Smooth muscle cell (in vitro differentiated cells): ENCODE data around the gene RDH16. TPM values are rescaled to one million over a fixed set of nuclear protein-coding genes. Genes with fewer than 3 reads are reported as not detected.

Experiments used
- DNase-seq: peaks from one replicate; lab custom pipeline; 2025; ENCODE audit not compliant: unreplicated experiment; lab: John Stamatoyannopoulos, UW
- H2AFZ ChIP-seq: fragments of 200-600 bp; sonication (generic); 2 replicates; pipeline ENCODE4 v1.6.0; 2016; ENCODE audit warnings: antibody characterized with exemption, low read depth, mild to moderate bottlenecking
- H3F3A ChIP-seq: fragments of 200-600 bp; sonication (generic); 2 replicates; pipeline ENCODE4 v1.6.0; 2017; ENCODE audit warnings: antibody characterized with exemption, low read depth
- H3K27ac ChIP-seq: fragments of 200-600 bp; sonication (generic); 2 replicates; pipeline ENCODE4 v1.5.1; 2016; ENCODE audit warnings: low read depth, mild to moderate bottlenecking
- H3K27me3 ChIP-seq: fragments of 200-600 bp; sonication (generic); 2 replicates; pipeline ENCODE4 v1.6.1; 2016; ENCODE audit warnings: low read depth, mild to moderate bottlenecking
- H3K36me3 ChIP-seq: fragments of 200-600 bp; sonication (generic); 2 replicates; pipeline ENCODE4 v1.5.1; 2016; ENCODE audit warnings: low read depth
- H3K4me1 ChIP-seq: fragments of 200-600 bp; sonication (generic); 2 replicates; pipeline ENCODE4 v1.5.1; 2016; ENCODE audit warnings: low read depth
- H3K4me2 ChIP-seq: fragments of 200-600 bp; sonication (generic); 2 replicates; pipeline ENCODE4 v1.6.0; 2016; ENCODE audit warnings: mild to moderate bottlenecking
- H3K4me3 ChIP-seq: fragments of 200-600 bp; sonication (generic); 2 replicates; pipeline ENCODE4 v1.5.1; 2016; ENCODE audit warnings: mild to moderate bottlenecking
- H3K79me2 ChIP-seq: fragments of 200-600 bp; sonication (generic); 2 replicates; pipeline ENCODE4 v1.6.0; 2016; ENCODE audit warnings: low read depth, mild to moderate bottlenecking
- H3K9ac ChIP-seq: fragments of 200-600 bp; sonication (generic); 2 replicates; pipeline ENCODE4 v1.6.0; 2016; ENCODE audit warnings: low read depth
- H3K9me3 ChIP-seq: fragments of 200-600 bp; sonication (generic); replicated peaks from 2 replicates; pipeline ENCODE4 v1.5.1; 2016; ENCODE audit warnings: low read depth
- H4K20me1 ChIP-seq: fragments of 200-600 bp; sonication (generic); 2 replicates; pipeline ENCODE4 v1.6.0; 2016; ENCODE audit warnings: low read depth
- CTCF ChIP-seq: fragments of 200-600 bp; sonication (generic); IDR thresholded peaks from 2 replicates; pipeline ENCODE4 v1.5.1; 2017; ENCODE audit warnings: borderline replicate concordance, mild to moderate bottlenecking, antibody characterized with exemption; ENCODE audit not compliant: insufficient read depth, poor library complexity, severe bottlenecking
- WGBS: methylation state at CpG from one replicate; pipeline ENCODE4 v1.1.7; 2016; ENCODE audit warnings: low lambda C conversion rate; 5-methylcytosine and 5-hydroxymethylcytosine counted together
- polyA plus RNA-seq: library from polyadenylated mRNA; unstranded; fragments of >200 nt; fragmentation: Nextera tagmentation; extraction: Ambion mirVana; gene quantifications from 2 replicates; pipeline ENCODE4 v1.2.1, GENCODE V29; 2016
- total RNA-seq: library from RNA; depleted of rRNA; stranded (reverse); fragments of >200 nt; gene quantifications from 2 replicates; pipeline ENCODE4 v1.2.3, GENCODE V29; 2014

The RDH16 gene
- total and polyA plus RNA-seq, 2 experiments from 2014 or later, result 0.55 to 2.0 TPM

GRCh38 chr12:56931474-56931978 is 25.9 kb downstream of the RDH16 start:
- Histone ChIP-seq H3K9ac (no peak overlapping the region), H3K27me3 (no peaks in the 10 kb centered on the region), H3K9me3 (no peaks in the 10 kb centered on the region), H3K4me3 (no peak overlapping the region), H3K36me3 (no peaks in the 10 kb centered on the region), H4K20me1 (no peaks in the 10 kb centered on the region), H3F3A (no peaks in the 10 kb centered on the region), H2AFZ (no peak overlapping the region), H3K4me1 (peaks cover 26% of the 10 kb centered on the region), H3K79me2 (no peaks in the 10 kb centered on the region), H3K27ac (peak overlapping the region; percentile 34), H3K4me2 (peak overlapping the region; percentile 73)
- no peak for DNase-seq
- no peak for TF ChIP-seq CTCF
- WGBS, result 41% methylated on average over 2 of the region's 2 CpGs

- Histone ChIP-seq H3K4me1 (peaks cover 26% of the 10 kb centered on the region), H3K36me3 (no peaks in the 10 kb centered on the region), H3K79me2 (no peaks in the 10 kb centered on the region), H3K4me3 (no peak overlapping the region), H3F3A (no peaks in the 10 kb centered on the region), H3K27me3 (no peaks in the 10 kb centered on the region), H2AFZ (no peak overlapping the region), H3K9me3 (no peaks in the 10 kb centered on the region), H4K20me1 (no peaks in the 10 kb centered on the region), H3K4me2 (no peak overlapping the region), H3K9ac (no peak overlapping the region), H3K27ac (no peak overlapping the region)
- no peak for DNase-seq
- WGBS, result 93% methylated on average over 8 of the region's 8 CpGs
- TF ChIP-seq CTCF, result no peak
Observed at GRCh38 chr12:56930241-56930640, 27.2 kb downstream of the RDH16 start.

GRCh38 chr12:56929780-56930179 is 27.6 kb downstream of the RDH16 start:
- Histone ChIP-seq H3K4me1 (peaks cover 26% of the 10 kb centered on the region), H3K9me3 (no peaks in the 10 kb centered on the region), H3K79me2 (no peaks in the 10 kb centered on the region), H3K27ac (no peak overlapping the region), H3K9ac (no peak overlapping the region), H3K27me3 (no peaks in the 10 kb centered on the region), H4K20me1 (no peaks in the 10 kb centered on the region), H3K36me3 (no peaks in the 10 kb centered on the region), H2AFZ (no peak overlapping the region), H3K4me2 (no peak overlapping the region), H3F3A (no peaks in the 10 kb centered on the region), H3K4me3 (no peak overlapping the region)
- TF ChIP-seq CTCF, result no peak
- 88% methylated on average over 4 of the region's 4 CpGs for WGBS
- DNase-seq, result no peak

- 66% methylated on average over 3 of the region's 3 CpGs for WGBS
- no peak overlapping the region for H3K4me2 ChIP-seq
- peaks cover 26% of the 10 kb centered on the region for H3K4me1 ChIP-seq
Observed at GRCh38 chr12:56928262-56928661, 29.1 kb downstream of the RDH16 start.

More at GRCh38 chr12:56928262-56928661, 29.1 kb downstream of the RDH16 start:
- Histone ChIP-seq H3K27me3 (no peaks in the 10 kb centered on the region), H3K36me3 (no peaks in the 10 kb centered on the region), H3F3A (no peaks in the 10 kb centered on the region), H2AFZ (no peak overlapping the region), H3K27ac (no peak overlapping the region), H3K9me3 (no peaks in the 10 kb centered on the region), H3K4me3 (no peak overlapping the region), H3K9ac (no peak overlapping the region), H4K20me1 (no peaks in the 10 kb centered on the region), H3K79me2 (no peaks in the 10 kb centered on the region)
- TF ChIP-seq CTCF, result no peak
- DNase-seq, result no peak
